WERI-Rb-1 (cell line): ENCODE data around the gene TECRL.

Source experiments
- DNase-seq: peaks from one replicate; pipeline ENCODE4 v3.0.0-alpha.2; 2020
- H3K27ac ChIP-seq: fragments of 250-450 bp; sonication (Bioruptor Pico); 2 replicates; pipeline ENCODE4 v1.5.1; 2020; ENCODE audit warnings: mild to moderate bottlenecking, moderate library complexity
- H3K27me3 ChIP-seq: fragments of 250-450 bp; sonication (Bioruptor Pico); 2 replicates; pipeline ENCODE4 v1.5.1; 2021; ENCODE audit warnings: mild to moderate bottlenecking, low read depth, moderate library complexity; ENCODE audit not compliant: insufficient read depth, severe bottlenecking
- H3K36me3 ChIP-seq: fragments of 250-450 bp; sonication (Bioruptor Pico); 2 replicates; pipeline ENCODE4 v1.5.1; 2020; ENCODE audit warnings: mild to moderate bottlenecking, moderate library complexity
- H3K4me3 ChIP-seq: 2 replicates; pipeline ENCODE4 v1.5.1; 2011; ENCODE audit warnings: low read depth, mild to moderate bottlenecking, control low read depth, low read length
- H3K9me3 ChIP-seq: fragments of 250-450 bp; sonication (Bioruptor Pico); 2 replicates; pipeline ENCODE4 v1.5.1; 2021; ENCODE audit warnings: mild to moderate bottlenecking, moderate library complexity; ENCODE audit not compliant: severe bottlenecking
- TF ChIP-seq, protein P1 (sequence below): IDR thresholded peaks from 2 replicates; pipeline ENCODE4 v1.5.1; 2011; ENCODE audit warnings: low read depth, mild to moderate bottlenecking, control low read depth, inconsistent platforms, low read length

The TECRL gene

DNA sequence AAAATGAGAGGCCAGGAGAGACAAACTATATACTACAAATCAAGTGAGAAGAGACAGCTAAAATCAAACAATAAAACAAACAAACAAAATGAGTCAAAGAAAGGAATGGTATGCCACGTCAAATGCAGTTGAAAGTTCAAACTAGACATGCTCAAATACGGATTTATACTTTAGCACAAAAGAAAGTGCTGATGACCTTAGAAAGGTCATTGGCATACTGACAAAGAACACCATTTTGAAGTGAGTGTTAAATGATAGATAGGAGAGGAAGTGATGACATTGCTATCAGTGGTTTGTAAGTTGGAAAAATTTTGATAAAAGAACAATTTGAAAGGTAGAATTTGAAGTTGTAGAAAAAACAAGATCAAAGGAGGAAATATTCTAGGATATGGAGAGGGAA lies 55.3 kb downstream of the TECRL start:
- Histone ChIP-seq H3K27ac (no peak overlapping the region), H3K36me3 (no peaks in the 10 kb centered on the region), H3K27me3 (no peaks in the 10 kb centered on the region), H3K9me3 (no peaks in the 10 kb centered on the region), H3K4me3 (no peak overlapping the region)
- no peak for DNase-seq
- TF ChIP-seq, protein P1, sequence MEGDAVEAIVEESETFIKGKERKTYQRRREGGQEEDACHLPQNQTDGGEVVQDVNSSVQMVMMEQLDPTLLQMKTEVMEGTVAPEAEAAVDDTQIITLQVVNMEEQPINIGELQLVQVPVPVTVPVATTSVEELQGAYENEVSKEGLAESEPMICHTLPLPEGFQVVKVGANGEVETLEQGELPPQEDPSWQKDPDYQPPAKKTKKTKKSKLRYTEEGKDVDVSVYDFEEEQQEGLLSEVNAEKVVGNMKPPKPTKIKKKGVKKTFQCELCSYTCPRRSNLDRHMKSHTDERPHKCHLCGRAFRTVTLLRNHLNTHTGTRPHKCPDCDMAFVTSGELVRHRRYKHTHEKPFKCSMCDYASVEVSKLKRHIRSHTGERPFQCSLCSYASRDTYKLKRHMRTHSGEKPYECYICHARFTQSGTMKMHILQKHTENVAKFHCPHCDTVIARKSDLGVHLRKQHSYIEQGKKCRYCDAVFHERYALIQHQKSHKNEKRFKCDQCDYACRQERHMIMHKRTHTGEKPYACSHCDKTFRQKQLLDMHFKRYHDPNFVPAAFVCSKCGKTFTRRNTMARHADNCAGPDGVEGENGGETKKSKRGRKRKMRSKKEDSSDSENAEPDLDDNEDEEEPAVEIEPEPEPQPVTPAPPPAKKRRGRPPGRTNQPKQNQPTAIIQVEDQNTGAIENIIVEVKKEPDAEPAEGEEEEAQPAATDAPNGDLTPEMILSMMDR, result no peak

DNA sequence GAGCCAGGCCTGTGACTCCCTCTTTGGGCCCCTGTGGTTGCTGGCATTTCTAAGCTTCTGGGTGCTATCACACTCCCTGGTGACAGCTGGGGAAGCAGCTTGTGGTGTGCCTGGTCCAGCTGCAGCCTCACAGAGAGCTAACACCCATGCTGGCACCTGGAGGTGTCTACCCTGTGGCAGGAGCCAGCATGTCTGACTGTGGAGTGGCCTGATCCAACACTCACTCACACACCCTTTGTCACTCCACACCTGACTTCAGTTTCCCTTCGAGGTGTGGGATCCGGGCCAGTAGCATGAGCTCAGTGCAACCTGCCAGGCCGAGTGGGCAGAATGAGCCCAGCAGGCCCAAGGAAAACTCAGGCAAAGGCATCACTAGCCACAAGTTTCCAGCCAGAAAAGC lies 67.5 kb downstream of the TECRL start:
- TF ChIP-seq, protein P1, result no peak
- H3K9me3 ChIP-seq, result no peaks in the 10 kb centered on the region

GRCh38 chr4:64340218-64341110 lies 68.8 kb downstream of the TECRL start:
- H3K36me3 ChIP-seq, result no peaks in the 10 kb centered on the region
- no peak overlapping the region for H3K27ac ChIP-seq
- no peaks in the 10 kb centered on the region for H3K9me3 ChIP-seq
- H3K27me3 ChIP-seq, result no peaks in the 10 kb centered on the region
- TF ChIP-seq, protein P1, result no peak
- no peak overlapping the region for H3K4me3 ChIP-seq
- DNase-seq, result no peak

More for the DNA sequence above, 67.5 kb downstream of the TECRL start:
- Histone ChIP-seq H3K36me3 (no peaks in the 10 kb centered on the region), H3K27ac (no peak overlapping the region), H3K4me3 (no peak overlapping the region), H3K27me3 (no peaks in the 10 kb centered on the region)
- peak; percentile 15 for DNase-seq

DNA sequence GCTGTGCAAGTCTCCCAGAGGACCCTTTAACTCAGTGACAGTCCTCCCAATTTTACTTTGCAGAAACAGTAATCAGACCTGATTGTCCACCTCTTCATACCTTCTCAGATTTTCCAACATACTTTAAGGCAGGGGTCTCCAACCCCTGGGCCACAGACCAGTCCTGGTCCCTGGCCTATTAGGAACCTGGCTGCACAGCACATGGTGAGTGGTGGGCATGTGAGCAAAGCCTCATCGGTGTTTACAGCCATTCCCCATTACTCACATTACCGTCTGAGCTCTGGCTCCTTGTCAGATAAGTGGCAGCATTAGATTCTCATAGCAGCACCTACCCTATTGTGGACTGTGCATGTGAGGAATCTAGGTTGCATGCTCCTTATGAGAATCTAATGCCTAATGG lies 74.3 kb downstream of the TECRL start:
- no peak overlapping the region for H3K27ac ChIP-seq
- no peak overlapping the region for H3K4me3 ChIP-seq
- DNase-seq, result no peak
- H3K36me3 ChIP-seq, result no peaks in the 10 kb centered on the region
- TF ChIP-seq, protein P1, result no peak
- H3K27me3 ChIP-seq, result no peaks in the 10 kb centered on the region
- H3K9me3 ChIP-seq, result no peaks in the 10 kb centered on the region

DNA sequence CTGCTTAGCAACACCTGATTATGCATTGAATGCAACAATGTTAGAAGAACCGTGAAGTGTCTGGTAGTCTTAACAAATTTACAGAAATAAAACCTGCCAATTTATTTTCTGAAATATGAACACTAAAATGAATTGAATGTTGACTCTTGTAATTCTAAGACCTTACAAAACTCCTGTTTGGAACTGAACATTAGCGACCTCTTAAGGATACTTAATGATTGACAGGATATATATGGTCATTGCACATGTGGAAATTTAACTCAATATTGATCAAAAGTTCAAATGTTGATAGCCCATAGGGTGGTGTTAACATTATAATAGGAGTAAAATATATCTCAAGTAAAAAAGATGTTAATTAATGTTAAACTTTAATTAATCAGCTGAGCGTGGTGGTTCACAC lies 79.1 kb downstream of the TECRL start:
- no peak for DNase-seq
- TF ChIP-seq, protein P1, result no peak
- Histone ChIP-seq H3K36me3 (no peaks in the 10 kb centered on the region), H3K4me3 (no peak overlapping the region), H3K27ac (no peak overlapping the region), H3K27me3 (no peaks in the 10 kb centered on the region), H3K9me3 (no peaks in the 10 kb centered on the region)
